Mucosa of rectum (tissue), 2 donors: ENCODE data around the gene PACS2.

ENCODE experiments used
- H3K27ac ChIP-seq, 2 donors: one replicate each; pipeline ENCODE4 v1.7.0; 2013; ENCODE audit warnings: inconsistent platforms in 2 of 2, low read depth in 2 of 2, low read length in 2 of 2
- H3K27me3 ChIP-seq, 2 donors: one replicate each; pipeline ENCODE4 v1.7.0; 2013; ENCODE audit warnings: low read length in 2 of 2; ENCODE audit not compliant: control insufficient read depth in 2 of 2, insufficient read depth in 2 of 2
- H3K36me3 ChIP-seq, 2 donors: one replicate each; pipeline ENCODE4 v1.7.0; 2013; ENCODE audit warnings: low read length in 2 of 2; ENCODE audit not compliant: control insufficient read depth in 2 of 2, insufficient read depth in 2 of 2
- H3K4me1 ChIP-seq, 2 donors: one replicate each; pipeline ENCODE4 v1.7.0; 2013; ENCODE audit warnings: low read length in 2 of 2, mild to moderate bottlenecking in 1 of 2; ENCODE audit not compliant: control insufficient read depth in 2 of 2, insufficient read depth in 2 of 2
- H3K4me3 ChIP-seq, 2 donors: one replicate each; pipeline ENCODE4 v1.7.0; 2013; ENCODE audit warnings: low read length in 2 of 2
- H3K9ac ChIP-seq, 2 donors: one replicate each; pipeline ENCODE4 v1.7.0; 2013; ENCODE audit warnings: low read length in 2 of 2, low read depth in 1 of 2, mild to moderate bottlenecking in 1 of 2
- H3K9me3 ChIP-seq, 2 donors: one replicate each; pipeline ENCODE4 v1.7.0; 2013; ENCODE audit warnings: low read length in 2 of 2; ENCODE audit not compliant: control insufficient read depth in 2 of 2
- donor health status: healthy.
- donor health status: Normal muscosa, but diverticular disease.

PACS2 gene

GRCh38 chr14:105442125-105442524 lies 127.6 kb downstream of the PACS2 start:
- Histone ChIP-seq H3K27me3 (no peaks in the 10 kb centered on the region), H3K4me1 (no peaks in the 10 kb centered on the region), H3K9ac (no peak overlapping the region), H3K36me3 (peaks cover 3 to 13% of the 10 kb centered on the region in 2 donors), H3K4me3 (no peak overlapping the region), H3K27ac (no peak overlapping the region), H3K9me3 (no peaks in the 10 kb centered on the region)

- no peak overlapping the region for H3K27ac ChIP-seq
- H3K9me3 ChIP-seq, result no peaks in the 10 kb centered on the region
- no peaks in the 10 kb centered on the region for H3K4me1 ChIP-seq
- H3K9ac ChIP-seq, result no peak overlapping the region
- H3K27me3 ChIP-seq, result no peaks in the 10 kb centered on the region
- H3K4me3 ChIP-seq, result no peak overlapping the region
- peaks cover 3 to 13% of the 10 kb centered on the region in 2 donors for H3K36me3 ChIP-seq
Measured at GRCh38 chr14:105442834-105443233, 128.3 kb downstream of the PACS2 start.

DNA sequence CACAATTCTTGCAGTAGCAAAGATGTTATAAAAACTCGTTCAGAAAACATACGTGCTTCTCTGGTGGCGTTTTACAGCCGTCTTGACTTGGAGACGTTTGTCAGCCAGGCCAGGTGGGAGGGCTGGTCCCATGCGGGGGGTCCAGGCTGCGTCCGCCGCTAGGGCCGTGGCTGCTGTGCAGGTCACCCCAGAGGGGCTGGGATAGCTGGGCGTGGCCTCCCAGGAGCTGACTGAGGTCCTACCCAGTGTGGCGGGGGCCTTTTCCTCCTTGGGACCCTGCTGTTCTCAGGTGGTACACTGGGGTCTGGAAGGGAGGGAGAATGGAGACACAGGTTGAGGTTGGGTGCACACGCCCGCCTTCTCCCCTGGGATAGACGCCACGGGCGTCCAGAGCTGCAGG lies 130.3 kb downstream of the PACS2 start:
- Histone ChIP-seq H3K9ac (no peak overlapping the region), H3K4me3 (no peak overlapping the region), H3K27me3 (no peaks in the 10 kb centered on the region), H3K4me1 (no peaks in the 10 kb centered on the region), H3K36me3 (peaks cover 4 to 10% of the 10 kb centered on the region in 2 donors), H3K9me3 (no peaks in the 10 kb centered on the region), H3K27ac (no peak overlapping the region)

- Histone ChIP-seq H3K36me3 (peaks cover 8 to 10% of the 10 kb centered on the region in 2 donors), H3K27me3 (no peaks in the 10 kb centered on the region), H3K4me1 (no peaks in the 10 kb centered on the region), H3K27ac (no peak overlapping the region), H3K9me3 (no peaks in the 10 kb centered on the region), H3K9ac (no peak overlapping the region), H3K4me3 (no peak overlapping the region)
Measured at GRCh38 chr14:105445290-105445689, 130.7 kb downstream of the PACS2 start.

DNA sequence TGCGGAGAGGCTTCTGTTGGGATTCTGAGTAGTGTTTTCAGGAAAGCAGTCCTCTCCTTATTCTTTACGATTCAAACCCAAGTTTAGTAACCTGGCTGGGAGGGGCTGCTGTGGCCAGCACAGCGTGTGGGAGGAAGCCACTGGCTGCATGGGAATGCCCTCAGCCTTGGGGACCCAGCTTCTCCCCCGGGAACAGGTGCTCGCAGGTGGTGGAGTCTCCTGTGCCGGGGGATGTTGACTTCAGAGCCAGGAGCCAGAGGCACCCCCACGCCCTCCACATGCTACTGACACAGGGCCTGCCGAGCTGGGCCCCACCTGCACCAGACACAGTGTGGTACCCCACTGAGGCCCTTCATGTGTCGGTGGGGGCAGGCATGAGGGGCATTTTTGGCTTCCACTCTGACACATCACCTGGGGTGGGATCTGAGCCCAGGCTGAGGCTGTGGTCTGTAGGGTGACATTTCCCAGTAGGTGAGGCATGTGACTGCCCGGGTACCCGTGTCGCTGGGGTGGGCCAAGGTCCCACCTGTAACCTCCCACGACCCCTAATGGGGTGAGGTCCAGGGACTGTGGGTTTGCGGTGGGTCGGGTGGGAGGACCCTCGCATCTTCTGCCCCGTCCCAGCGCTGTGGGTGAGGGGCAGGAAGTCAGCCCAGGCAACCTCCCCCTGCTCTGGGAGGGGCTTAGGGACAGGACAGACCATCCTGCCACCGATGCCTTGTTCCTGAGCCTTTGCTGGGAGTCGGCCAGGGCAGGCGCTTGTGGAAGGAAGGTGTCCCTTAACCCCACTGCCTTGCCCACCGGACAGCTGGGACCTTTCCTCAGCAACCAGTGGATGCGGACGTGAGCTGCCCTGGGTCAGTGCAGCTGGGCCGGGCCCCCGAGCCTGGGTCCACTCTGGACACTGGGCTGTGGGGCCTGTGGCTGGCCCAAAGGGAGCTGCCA lies 131.6 kb downstream of the PACS2 start:
- peaks cover 13 to 14% of the 10 kb centered on the region in 2 donors for H3K36me3 ChIP-seq
- H3K9me3 ChIP-seq, result no peaks in the 10 kb centered on the region
- no peak overlapping the region for H3K9ac ChIP-seq
- no peaks in the 10 kb centered on the region for H3K4me1 ChIP-seq
- no peak overlapping the region for H3K27ac ChIP-seq
- H3K27me3 ChIP-seq, result no peaks in the 10 kb centered on the region
- no peak overlapping the region for H3K4me3 ChIP-seq

GRCh38 chr14:105446971-105447370 lies 132.4 kb downstream of the PACS2 start:
- H3K27ac ChIP-seq, result no peak overlapping the region
- H3K36me3 ChIP-seq, result peaks cover 14 to 17% of the 10 kb centered on the region in 2 donors
- no peak overlapping the region for H3K9ac ChIP-seq
- no peak overlapping the region for H3K4me3 ChIP-seq
- H3K9me3 ChIP-seq, result no peaks in the 10 kb centered on the region
- no peaks in the 10 kb centered on the region for H3K4me1 ChIP-seq
- no peaks in the 10 kb centered on the region for H3K27me3 ChIP-seq
